ENCODE data around the gene KIAA1143. TPM values are rescaled to one million over a fixed set of nuclear protein-coding genes. Genes with fewer than 3 reads are reported as not detected.

KIAA1143 gene
- total and polyA plus RNA-seq, 2 of the 13 experiments (the other 11 are each of a cell fraction or from before 2014, with no cell fraction given), result 9.9 to 27.2 TPM

- TF ChIP-seq ZMAT3 (CRISPR knock-in tag; conservative IDR thresholded peaks at IDR 0.05) (peak; percentile 84; the same call in 1 of the 2 replicates), MEIS2 (CRISPR knock-in tag; IDR thresholded peaks at IDR 0.05) (0 out of 2 replicates have a peak, but pooled peaks have one; percentile 75), ZNF281 (CRISPR knock-in tag; IDR thresholded peaks at IDR 0.05; ENCODE audit: borderline replicate concordance) (no peak), MYPOP (CRISPR knock-in tag; IDR thresholded peaks at IDR 0.05) (peak; percentile 87), KLF13 (CRISPR knock-in tag; IDR thresholded peaks at IDR 0.05) (no peak), NR2F6 (IDR thresholded peaks at IDR 0.05) (no peak), NR2F6 (CRISPR knock-in tag; IDR thresholded peaks at IDR 0.05) (0 out of 2 replicates have a peak, but pooled peaks have one; percentile 25), ZBTB34 (CRISPR knock-in tag; IDR thresholded peaks at IDR 0.05) (no peak), NCOR1 (IDR thresholded peaks at IDR 0.05; ENCODE audit: borderline replicate concordance, low read length) (peak; percentile 41; the same call in 1 of the 2 replicates), FOXA3 (CRISPR knock-in tag; IDR thresholded peaks at IDR 0.05) (peak; percentile 76), MIXL1 (CRISPR knock-in tag; IDR thresholded peaks at IDR 0.05) (peak; percentile 85), DMTF1 (CRISPR knock-in tag; IDR thresholded peaks at IDR 0.05) (no peak), REPIN1 (CRISPR knock-in tag; IDR thresholded peaks at IDR 0.05; ENCODE audit: borderline replicate concordance, low read depth) (peak; percentile 73; the same call in 1 of the 2 replicates), ZSCAN31 (CRISPR knock-in tag; IDR thresholded peaks at IDR 0.05; ENCODE audit: low read depth) (peak; percentile 79; the same call in 1 of the 2 replicates), SIN3A (IDR thresholded peaks at IDR 0.05; ENCODE audit: borderline replicate concordance, low read depth, low read length) (peak; percentile 99), KDM6A (CRISPR knock-in tag; IDR thresholded peaks at IDR 0.05; ENCODE audit: low read depth) (no peak), CREM (IDR thresholded peaks at IDR 0.05) (peak; percentile 99), CREM (CRISPR knock-in tag; IDR thresholded peaks at IDR 0.05) (peak; percentile 88), MXD3 (CRISPR knock-in tag; IDR thresholded peaks at IDR 0.05) (peak; percentile 79), IRX3 (CRISPR knock-in tag; IDR thresholded peaks at IDR 0.05; ENCODE audit: borderline replicate concordance, low read depth) (peak; percentile 80; the same call in 1 of the 2 replicates), CREB3 (CRISPR knock-in tag; IDR thresholded peaks at IDR 0.05) (no peak), CCDC6 (CRISPR knock-in tag; IDR thresholded peaks at IDR 0.05) (peak; percentile 88)
These were observed at the start of gene KIAA1143, which contains the start of gene KIF15 (continued) for GRCh38 chr3:44761424-44762169.

Measured in HepG2 (cell line).